Subcutaneous abdominal adipose tissue (tissue), 5 donors: ENCODE data around the gene AK5.

Experiments
- H3K27ac ChIP-seq: one replicate; pipeline ENCODE4 v1.7.0; 2013; ENCODE audit warnings: low read depth, mild to moderate bottlenecking, inconsistent platforms, low read length, moderate library complexity
- H3K27me3 ChIP-seq, 5 donors: one replicate each; pipeline ENCODE4 v1.7.0; 2013; ENCODE audit warnings: low read length in 5 of 5, inconsistent platforms in 1 of 5; ENCODE audit not compliant: control insufficient read depth in 5 of 5, insufficient read depth in 4 of 5
- H3K36me3 ChIP-seq, 5 donors: one replicate each; pipeline ENCODE4 v1.7.0; 2013; ENCODE audit warnings: low read length in 5 of 5; ENCODE audit not compliant: control insufficient read depth in 5 of 5, insufficient read depth in 5 of 5
- H3K4me1 ChIP-seq, 5 donors: one replicate each; pipeline ENCODE4 v1.7.0; 2013; ENCODE audit warnings: low read length in 5 of 5, mild to moderate bottlenecking in 3 of 5, moderate library complexity in 1 of 5; ENCODE audit not compliant: control insufficient read depth in 5 of 5, insufficient read depth in 5 of 5
- H3K4me3 ChIP-seq, 5 donors: one replicate each; pipeline ENCODE4 v1.7.0; 2013; ENCODE audit warnings: low read length in 5 of 5, low read depth in 1 of 5
- H3K9ac ChIP-seq, 5 donors: one replicate each; pipeline ENCODE4 v1.7.0; 2013; ENCODE audit warnings: low read length in 5 of 5, mild to moderate bottlenecking in 4 of 5, moderate library complexity in 3 of 5
- H3K9me3 ChIP-seq, 5 donors: one replicate each; pipeline ENCODE4 v1.7.0; 2013; ENCODE audit warnings: low read length in 5 of 5; ENCODE audit not compliant: control insufficient read depth in 5 of 5
- donor health status: healthy.
- donor health status: healthy.
- donor health status: healthy.
- donor health status: healthy.
- donor health status: healthy.

Gene AK5

GRCh38 chr1:77459881-77460280 lies 178.1 kb downstream of the AK5 start:
- H3K27ac ChIP-seq, result no peak overlapping the region
- H3K4me1 ChIP-seq, result no peaks in the 10 kb centered on the region
- H3K9me3 ChIP-seq, result peaks cover 0 to 8% (median 4%) of the 10 kb centered on the region in 5 donors
- H3K9ac ChIP-seq, result no peak overlapping the region
- H3K4me3 ChIP-seq, result no peak overlapping the region
- H3K27me3 ChIP-seq, result no peaks in the 10 kb centered on the region
- no peaks in the 10 kb centered on the region for H3K36me3 ChIP-seq

DNA sequence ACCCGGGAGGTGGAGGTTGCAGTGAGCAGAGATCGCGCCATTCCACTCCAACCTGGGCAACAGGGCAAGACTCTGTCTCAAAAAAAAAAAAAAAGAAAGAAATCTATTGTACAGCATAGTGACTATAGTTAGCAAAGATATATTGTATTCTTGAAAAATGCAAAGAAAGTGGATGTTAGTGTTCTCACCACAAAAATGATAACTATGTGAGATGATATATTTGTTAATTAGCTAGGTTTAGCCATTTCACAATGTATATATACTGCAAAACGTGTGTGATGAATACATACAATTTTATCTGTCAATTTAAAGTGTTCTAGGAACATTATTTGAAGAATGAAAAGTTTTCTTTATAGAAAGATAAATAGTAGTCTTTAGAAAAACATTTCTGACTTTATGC lies 179.9 kb downstream of the AK5 start:
- Histone ChIP-seq H3K27me3 (no peaks in the 10 kb centered on the region), H3K4me1 (no peaks in the 10 kb centered on the region), H3K9ac (no peak overlapping the region), H3K36me3 (no peaks in the 10 kb centered on the region), H3K27ac (no peak overlapping the region), H3K9me3 (peaks cover 0 to 3% (median under 1%) of the 10 kb centered on the region in 5 donors), H3K4me3 (no peak overlapping the region)

GRCh38 chr1:77463216-77463615 lies 181.4 kb downstream of the AK5 start:
- Histone ChIP-seq H3K27ac (no peak overlapping the region), H3K27me3 (no peaks in the 10 kb centered on the region), H3K9ac (no peak overlapping the region), H3K36me3 (no peaks in the 10 kb centered on the region), H3K4me3 (no peak overlapping the region), H3K9me3 (no peaks in the 10 kb centered on the region), H3K4me1 (no peaks in the 10 kb centered on the region)

- Histone ChIP-seq H3K9ac (no peak overlapping the region), H3K9me3 (no peaks in the 10 kb centered on the region), H3K27ac (no peak overlapping the region), H3K4me1 (no peaks in the 10 kb centered on the region), H3K4me3 (no peak overlapping the region), H3K27me3 (no peaks in the 10 kb centered on the region), H3K36me3 (no peaks in the 10 kb centered on the region)
Observed at GRCh38 chr1:77465139-77465538, 183.3 kb downstream of the AK5 start.

DNA sequence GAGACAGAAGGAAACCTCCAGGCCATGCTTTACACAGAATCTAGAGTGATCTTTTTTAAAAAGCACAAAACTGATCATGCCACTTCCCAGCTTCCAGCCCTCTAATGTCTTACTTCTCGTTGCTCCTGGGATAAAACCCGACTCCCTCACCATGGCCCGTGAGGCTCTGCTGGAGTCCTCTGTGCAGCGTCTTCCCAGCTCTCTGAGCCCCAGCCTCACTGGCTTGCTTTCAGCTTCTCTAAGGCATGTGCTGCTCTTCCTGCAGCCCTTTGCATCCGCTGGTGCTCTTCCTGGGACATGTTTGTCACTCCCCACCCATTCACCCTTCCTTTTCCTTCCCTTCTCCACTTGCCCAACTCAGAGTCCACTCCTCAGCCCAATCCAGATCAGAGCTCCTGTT lies 184.1 kb downstream of the AK5 start:
- H3K27ac ChIP-seq, result no peak overlapping the region
- H3K27me3 ChIP-seq, result no peaks in the 10 kb centered on the region
- H3K9me3 ChIP-seq, result no peaks in the 10 kb centered on the region

DNA sequence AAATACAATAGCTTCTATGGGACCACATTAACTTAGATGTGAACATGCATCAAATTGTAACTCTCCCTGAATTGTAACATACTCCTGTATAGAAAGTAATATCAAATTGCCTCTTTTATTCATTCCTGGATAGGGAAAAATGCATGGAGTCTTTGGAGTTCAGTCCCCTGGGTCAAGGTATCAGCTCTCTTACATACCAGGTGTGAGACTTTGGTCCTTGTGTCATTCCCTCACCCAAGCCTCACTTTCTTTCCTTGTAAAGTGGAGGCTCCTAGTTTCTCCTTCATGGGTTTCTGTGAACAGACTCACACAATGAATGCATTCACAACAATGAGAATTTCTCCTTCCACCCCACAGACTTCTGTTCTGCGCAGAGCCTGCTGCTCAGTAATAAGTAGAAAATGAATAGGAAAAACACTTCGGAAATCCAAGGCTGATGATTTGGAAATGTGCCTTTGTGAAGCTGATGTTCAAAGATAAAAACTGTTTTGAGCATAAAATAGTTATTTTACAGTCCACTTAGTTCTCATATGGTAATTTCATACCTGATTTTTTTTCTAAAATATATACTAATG lies 185.3 kb downstream of the AK5 start:
- Histone ChIP-seq H3K4me3 (no peak overlapping the region), H3K36me3 (no peaks in the 10 kb centered on the region), H3K27me3 (no peaks in the 10 kb centered on the region), H3K9me3 (peaks cover 0 to 1% (median 0%) of the 10 kb centered on the region in 5 donors), H3K27ac (no peak overlapping the region), H3K4me1 (no peaks in the 10 kb centered on the region), H3K9ac (no peak overlapping the region)

More for the DNA sequence above, 184.1 kb downstream of the AK5 start:
- Histone ChIP-seq H3K4me3 (no peak overlapping the region), H3K36me3 (no peaks in the 10 kb centered on the region), H3K4me1 (no peaks in the 10 kb centered on the region), H3K9ac (no peak overlapping the region)

GRCh38 chr1:77467741-77468140 lies 185.9 kb downstream of the AK5 start:
- no peaks in the 10 kb centered on the region for H3K36me3 ChIP-seq
- no peak overlapping the region for H3K4me3 ChIP-seq
- no peaks in the 10 kb centered on the region for H3K4me1 ChIP-seq
- H3K9me3 ChIP-seq, result peaks cover 0 to 3% (median 1%) of the 10 kb centered on the region in 5 donors
- no peaks in the 10 kb centered on the region for H3K27me3 ChIP-seq
- no peak overlapping the region for H3K9ac ChIP-seq
- no peak overlapping the region for H3K27ac ChIP-seq

GRCh38 chr1:77468257-77468948 lies 186.6 kb downstream of the AK5 start:
- Histone ChIP-seq H3K27ac (no peak overlapping the region), H3K27me3 (no peaks in the 10 kb centered on the region), H3K9ac (no peak overlapping the region), H3K36me3 (no peaks in the 10 kb centered on the region), H3K4me3 (no peak overlapping the region), H3K4me1 (no peaks in the 10 kb centered on the region), H3K9me3 (peaks cover 0 to 5% (median 2%) of the 10 kb centered on the region in 5 donors)

- H3K27ac ChIP-seq, result no peak overlapping the region
- no peak overlapping the region for H3K9ac ChIP-seq
- H3K4me3 ChIP-seq, result no peak overlapping the region
- no peaks in the 10 kb centered on the region for H3K4me1 ChIP-seq
- H3K9me3 ChIP-seq, result peaks cover 0 to 5% (median 2%) of the 10 kb centered on the region in 5 donors
- no peaks in the 10 kb centered on the region for H3K27me3 ChIP-seq
- H3K36me3 ChIP-seq, result no peaks in the 10 kb centered on the region
Observed at GRCh38 chr1:77468949-77469710, 187.3 kb downstream of the AK5 start.

- H3K9ac ChIP-seq, result no peak overlapping the region
- H3K4me3 ChIP-seq, result no peak overlapping the region
- H3K27ac ChIP-seq, result no peak overlapping the region
- no peaks in the 10 kb centered on the region for H3K36me3 ChIP-seq
- peaks cover 0 to 5% (median 2%) of the 10 kb centered on the region in 5 donors for H3K9me3 ChIP-seq
- no peaks in the 10 kb centered on the region for H3K4me1 ChIP-seq
- no peaks in the 10 kb centered on the region for H3K27me3 ChIP-seq
Observed at GRCh38 chr1:77471691-77472090, 189.9 kb downstream of the AK5 start.
